GM21515 (cell line): Measurements from ENCODE around the gene ALK.

ENCODE experiments used
- ATAC-seq: cut with Tn5 transposase; IDR thresholded peaks from one replicate; pipeline ENCODE4 v1.9.1; 2021; ENCODE audit not compliant: unreplicated experiment

Gene ALK

DNA sequence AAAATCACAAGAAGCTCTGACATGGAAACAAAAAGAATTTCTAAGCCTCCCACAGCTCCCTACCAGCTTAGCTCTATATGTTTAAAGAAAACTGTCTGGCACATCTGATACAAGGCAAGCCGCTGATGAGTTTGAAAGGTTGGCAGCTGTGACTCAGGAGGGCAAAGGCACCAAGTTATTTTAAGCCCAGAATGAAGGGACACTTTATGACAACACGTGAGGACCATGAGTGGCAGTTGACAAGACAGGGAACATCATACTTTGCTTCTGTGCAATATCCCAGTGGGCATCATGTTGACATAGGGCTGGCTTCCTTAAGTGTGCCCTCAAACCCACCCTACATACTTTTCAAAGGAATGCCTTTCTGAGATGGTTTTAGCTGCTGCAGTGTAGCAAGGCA is 533.3 kb downstream of the ALK start:
- no peak for ATAC-seq

DNA sequence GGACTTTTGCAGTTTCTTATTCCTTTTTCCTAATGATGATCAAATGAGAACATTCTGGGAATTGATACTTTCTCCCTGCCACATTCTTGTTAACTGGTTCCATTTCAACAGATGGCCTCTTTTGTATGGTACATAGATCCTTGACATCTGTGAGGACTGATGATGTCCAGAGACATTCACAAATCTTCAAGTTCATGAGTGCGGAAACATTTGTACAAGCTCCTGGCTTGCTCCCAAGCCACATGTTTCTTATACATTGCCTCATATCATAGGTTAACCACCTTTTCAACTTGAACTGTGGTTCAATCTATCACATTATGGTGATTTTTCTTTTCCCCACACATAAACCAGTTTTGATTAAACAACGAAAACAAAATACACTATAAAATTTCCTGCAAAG is 538.9 kb downstream of the ALK start:
- ATAC-seq = no peak

- ATAC-seq = no peak
Measured at GRCh38 chr2:29377788-29378187, 543.6 kb downstream of the ALK start.

GRCh38 chr2:29376541-29376940 is 544.8 kb downstream of the ALK start:
- ATAC-seq = no peak

- ATAC-seq = no peak
Measured at GRCh38 chr2:29375843-29376242, 545.5 kb downstream of the ALK start.

- no peak for ATAC-seq
Measured at GRCh38 chr2:29374823-29375222, 546.6 kb downstream of the ALK start.

GRCh38 chr2:29373870-29374269 is 547.5 kb downstream of the ALK start:
- no peak for ATAC-seq

DNA sequence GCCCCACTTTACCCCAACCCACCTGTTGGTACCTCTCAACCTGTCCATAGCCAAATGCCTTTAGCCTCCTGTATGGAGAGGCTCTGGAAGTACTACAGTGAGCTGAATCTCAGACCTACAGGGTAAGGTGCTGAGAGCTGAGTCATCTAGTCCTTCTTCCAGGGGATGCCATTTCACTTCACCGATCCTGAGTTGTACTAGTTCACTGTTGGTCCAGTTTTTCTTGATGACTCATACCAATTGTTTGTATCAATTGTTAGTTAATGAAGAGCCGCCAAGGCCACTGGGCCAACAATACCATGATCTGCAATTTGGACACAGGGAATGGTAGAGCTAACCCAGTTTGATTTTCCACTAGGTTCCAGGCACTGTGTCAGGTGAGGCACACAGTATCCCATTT is 549.2 kb downstream of the ALK start:
- no peak for ATAC-seq

GRCh38 chr2:29370581-29371125 is 550.7 kb downstream of the ALK start:
- ATAC-seq = no peak

- ATAC-seq = no peak
Measured at GRCh38 chr2:29370173-29370572, 551.2 kb downstream of the ALK start.

- ATAC-seq = no peak
Measured at GRCh38 chr2:29368659-29369040, 552.7 kb downstream of the ALK start.

DNA sequence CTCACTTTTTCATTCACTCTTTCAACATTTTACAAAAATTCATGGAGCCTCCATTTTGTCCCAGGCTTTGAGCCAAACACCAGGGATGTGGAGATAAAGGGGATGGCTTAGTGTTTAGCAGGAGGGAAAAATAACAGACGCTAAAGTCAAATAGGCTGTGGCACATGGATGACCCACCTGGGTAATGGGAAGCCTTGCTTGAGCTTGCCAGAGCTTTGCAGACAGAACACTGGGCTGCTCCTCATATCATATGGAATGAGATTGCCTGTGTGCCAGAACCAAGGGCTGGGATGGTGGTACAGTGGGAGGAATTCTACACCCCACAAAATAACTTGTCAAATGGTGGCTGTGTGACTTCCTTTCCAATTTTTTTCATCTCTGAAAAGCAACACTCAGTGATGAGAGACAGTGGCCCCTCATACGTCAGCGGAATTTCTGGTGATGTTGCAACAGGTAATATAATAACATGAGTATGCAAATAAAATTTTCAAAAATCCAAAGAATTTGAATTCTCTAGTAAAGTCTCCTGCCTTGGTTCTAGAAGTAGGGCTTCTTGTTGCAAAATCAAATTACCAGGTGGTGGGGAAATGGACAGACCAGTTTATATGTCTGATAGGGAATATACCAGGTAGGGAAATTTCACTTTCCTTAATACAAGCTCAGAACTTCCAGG is 553.3 kb downstream of the ALK start:
- ATAC-seq = no peak

- ATAC-seq = no peak
Measured at GRCh38 chr2:29363111-29363510, 558.3 kb downstream of the ALK start.

DNA sequence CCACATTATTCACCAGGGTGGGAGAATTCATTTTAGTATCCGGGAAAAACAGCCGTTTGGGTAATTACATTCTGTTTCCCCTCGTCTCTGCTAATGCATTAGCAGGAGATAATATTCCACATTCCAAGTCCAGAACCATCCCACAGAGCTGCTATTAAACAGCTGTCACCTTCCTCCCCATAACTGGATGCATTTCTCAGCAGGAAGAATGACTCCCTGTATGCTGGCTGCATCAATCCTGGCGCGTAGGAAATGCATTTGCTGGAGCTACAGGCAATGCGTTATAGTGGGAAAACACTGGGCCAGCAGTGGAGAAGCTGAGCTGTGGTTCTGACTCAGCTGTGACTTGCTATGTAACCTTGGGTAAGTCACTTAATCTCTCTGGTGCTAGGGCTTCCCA is 560.2 kb downstream of the ALK start:
- no peak for ATAC-seq

DNA sequence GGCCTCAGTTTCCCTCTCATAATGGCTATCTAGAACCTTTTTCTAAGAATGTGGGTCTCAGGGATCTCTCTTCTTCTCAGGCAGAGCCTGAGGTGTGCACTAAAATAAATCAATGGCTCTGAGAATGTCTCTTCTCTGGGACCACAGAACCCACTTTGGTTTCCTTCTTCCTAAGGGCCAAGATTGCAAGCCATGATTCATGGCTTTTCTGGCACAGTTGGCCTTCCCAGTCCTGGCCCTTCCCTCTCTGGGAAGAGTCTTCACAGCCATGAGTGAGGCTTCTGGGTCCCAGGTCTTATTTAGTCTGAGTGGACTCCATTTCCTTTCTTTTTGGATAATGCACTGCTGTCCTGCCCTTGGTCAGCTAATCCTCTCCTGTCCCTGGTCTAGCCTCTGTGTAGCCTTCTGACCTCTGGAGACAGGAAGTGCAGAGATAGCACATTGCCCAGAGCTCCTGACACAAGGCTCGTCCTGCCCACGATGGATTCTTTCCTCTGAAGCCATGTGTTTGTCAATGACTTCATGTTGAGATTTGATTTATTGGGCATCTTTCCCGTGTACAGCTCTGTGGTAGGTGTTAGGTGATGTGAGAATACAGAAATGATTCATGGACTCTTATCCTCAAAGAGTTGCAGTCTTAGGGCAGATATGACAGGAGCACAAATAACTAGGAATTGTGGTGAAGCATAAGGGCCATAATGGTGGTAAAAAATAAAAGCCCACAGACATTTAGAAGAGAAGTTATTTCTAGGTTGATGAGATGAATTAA is 561.2 kb downstream of the ALK start:
- no peak for ATAC-seq

DNA sequence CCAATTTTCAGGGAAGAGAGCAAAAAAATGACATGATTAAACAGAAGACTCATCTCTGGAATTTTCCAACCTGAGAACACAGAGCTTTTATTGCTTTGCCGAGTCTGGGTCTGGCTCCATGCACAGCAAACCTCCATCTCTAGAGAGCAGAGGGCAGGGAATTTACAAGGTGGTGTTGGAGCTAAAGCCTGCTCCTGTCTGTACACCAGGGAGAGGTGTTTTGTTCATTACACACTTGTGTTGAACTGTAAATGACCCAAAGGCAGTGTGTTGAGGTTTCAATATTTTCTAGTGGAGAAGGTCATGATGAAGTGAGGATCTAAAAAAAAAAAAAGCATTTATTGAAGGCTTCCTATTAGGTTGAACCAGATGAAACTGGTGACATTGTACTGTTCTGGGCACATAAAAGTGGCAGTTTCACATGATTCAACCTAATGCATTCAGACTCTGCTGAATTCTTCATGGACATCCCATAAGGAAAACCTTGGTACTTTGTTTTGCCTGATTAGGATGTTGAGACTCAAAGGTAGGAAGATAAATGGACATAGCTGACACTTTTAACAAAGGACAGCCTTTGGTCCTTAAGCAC is 567.9 kb downstream of the ALK start:
- ATAC-seq = no peak

- ATAC-seq = no peak
Measured at GRCh38 chr2:29351916-29352591, 569.3 kb downstream of the ALK start.

- no peak for ATAC-seq
Measured at GRCh38 chr2:29351248-29351647, 570.1 kb downstream of the ALK start.

DNA sequence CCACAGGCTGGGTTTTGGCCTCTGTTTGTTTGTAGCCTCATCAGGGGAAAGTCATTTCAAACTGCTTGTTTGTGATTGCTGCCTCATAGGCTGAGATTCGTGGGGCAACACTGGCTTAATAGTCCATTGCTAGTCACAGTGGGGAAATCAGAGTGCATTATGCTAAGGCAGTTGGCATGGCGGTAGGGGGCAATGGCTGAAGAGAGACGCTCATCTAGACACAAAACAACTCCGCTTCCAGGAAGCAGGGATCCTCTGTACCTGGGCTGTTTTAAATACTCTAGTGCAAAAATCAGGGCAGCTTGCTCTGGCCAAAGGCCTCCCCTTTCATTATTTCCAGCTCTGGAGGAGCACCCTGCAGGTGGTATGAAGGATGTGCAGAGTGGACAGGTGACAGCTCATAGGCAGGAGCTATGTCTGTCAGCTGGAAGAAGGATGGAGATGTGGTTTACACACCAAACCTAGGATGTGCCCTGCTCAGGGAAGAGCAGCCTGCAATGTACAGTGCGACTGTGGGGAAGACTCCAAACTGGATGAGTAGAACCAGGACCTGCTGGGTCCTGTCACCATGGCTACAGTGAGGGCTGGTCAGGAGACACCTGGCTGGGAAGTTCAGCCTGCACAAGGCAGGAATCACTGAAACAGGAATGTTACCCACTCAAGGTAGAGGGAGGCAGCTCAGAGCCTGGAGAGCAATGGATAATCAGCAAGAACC is 571.9 kb downstream of the ALK start:
- ATAC-seq = no peak

GRCh38 chr2:29347774-29348461 is 573.5 kb downstream of the ALK start:
- ATAC-seq = no peak
